ENCODE results near the gene PLXDC1. TPM values are rescaled to one million over a fixed set of nuclear protein-coding genes. Genes with fewer than 3 reads are reported as not detected.

PLXDC1 gene
- total RNA-seq = 11.1 to 40.5 TPM (median 37.4 TPM) in 3 replicates
- long read RNA-seq, full-length matches to known transcripts = 43 of 68 reads
- long read RNA-seq, partial matches to known transcripts = 3 of 68 reads
- long read RNA-seq, other reads (novel, unspliced or antisense) = 22 of 68 reads

DNA sequence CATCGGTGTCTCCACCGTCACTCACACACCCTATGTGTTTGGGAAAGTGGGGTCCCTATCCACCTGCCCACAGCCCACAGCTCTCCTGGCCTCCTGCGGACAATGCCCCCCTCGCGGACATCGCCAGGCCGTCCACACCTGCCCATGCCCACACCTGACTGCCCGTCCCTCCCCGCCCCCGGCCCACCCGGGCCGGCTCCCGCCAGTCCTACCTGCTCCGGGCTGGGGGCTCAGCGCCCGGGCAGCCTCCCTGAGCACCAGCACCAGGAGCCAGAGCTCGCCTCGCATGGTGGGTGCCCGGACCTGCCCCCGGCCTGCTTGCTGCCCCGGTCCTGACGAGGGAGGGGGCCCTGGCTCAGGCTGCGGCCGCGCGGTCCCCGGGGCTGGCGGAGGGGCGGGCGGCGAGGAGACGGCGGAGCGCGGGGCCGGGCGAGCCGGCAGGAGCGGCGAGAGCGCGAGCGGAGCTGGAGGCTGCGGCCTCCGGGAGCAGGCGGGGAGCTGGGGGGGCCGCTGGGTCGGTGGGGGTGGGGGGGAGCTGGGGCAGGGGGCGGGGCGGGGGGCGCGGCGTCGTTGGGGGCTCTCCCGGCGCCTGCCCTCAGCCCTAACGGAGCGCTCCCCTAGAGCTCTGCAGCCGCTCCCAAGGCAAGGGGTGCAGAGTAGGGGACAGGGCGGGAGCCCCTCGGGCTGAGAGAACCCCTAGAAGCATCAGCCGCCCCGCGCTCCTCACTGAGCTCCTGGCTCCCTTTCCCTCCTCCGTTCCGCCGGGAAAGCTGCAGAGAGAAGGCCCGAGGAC, at the start of gene PLXDC1:
TSS of gene PLXDC1 (minus strand) at position 488 of the 793 bp plus-strand sequence. CDS start at position 288, 200 bp downstream.
- peaks cover 38% of the 10 kb centered on the region for H3K4me1 Mint-ChIP-seq (ENCODE audit: low read depth)
- TF ChIP-seq, protein P1, sequence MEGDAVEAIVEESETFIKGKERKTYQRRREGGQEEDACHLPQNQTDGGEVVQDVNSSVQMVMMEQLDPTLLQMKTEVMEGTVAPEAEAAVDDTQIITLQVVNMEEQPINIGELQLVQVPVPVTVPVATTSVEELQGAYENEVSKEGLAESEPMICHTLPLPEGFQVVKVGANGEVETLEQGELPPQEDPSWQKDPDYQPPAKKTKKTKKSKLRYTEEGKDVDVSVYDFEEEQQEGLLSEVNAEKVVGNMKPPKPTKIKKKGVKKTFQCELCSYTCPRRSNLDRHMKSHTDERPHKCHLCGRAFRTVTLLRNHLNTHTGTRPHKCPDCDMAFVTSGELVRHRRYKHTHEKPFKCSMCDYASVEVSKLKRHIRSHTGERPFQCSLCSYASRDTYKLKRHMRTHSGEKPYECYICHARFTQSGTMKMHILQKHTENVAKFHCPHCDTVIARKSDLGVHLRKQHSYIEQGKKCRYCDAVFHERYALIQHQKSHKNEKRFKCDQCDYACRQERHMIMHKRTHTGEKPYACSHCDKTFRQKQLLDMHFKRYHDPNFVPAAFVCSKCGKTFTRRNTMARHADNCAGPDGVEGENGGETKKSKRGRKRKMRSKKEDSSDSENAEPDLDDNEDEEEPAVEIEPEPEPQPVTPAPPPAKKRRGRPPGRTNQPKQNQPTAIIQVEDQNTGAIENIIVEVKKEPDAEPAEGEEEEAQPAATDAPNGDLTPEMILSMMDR (IDR thresholded peaks at IDR 0.05) = no peak
- peak within 1 kb of the TSS; percentile 96 for H3K4me3 Mint-ChIP-seq (ENCODE audit: unreplicated experiment)
- H3K27ac Mint-ChIP-seq (ENCODE audit: unreplicated experiment) = peak within 1 kb of the TSS; percentile 93
- no peaks in the 10 kb centered on the region for H3K9me3 Mint-ChIP-seq (ENCODE audit: low read depth)
- H3K36me3 Mint-ChIP-seq (ENCODE audit: low read depth) = no peaks in the 10 kb centered on the region
- H3K27me3 Mint-ChIP-seq (ENCODE audit: low read depth) = no peaks in the 10 kb centered on the region
- no peak for DNase-seq (ENCODE audit: low spot score)

DNA sequence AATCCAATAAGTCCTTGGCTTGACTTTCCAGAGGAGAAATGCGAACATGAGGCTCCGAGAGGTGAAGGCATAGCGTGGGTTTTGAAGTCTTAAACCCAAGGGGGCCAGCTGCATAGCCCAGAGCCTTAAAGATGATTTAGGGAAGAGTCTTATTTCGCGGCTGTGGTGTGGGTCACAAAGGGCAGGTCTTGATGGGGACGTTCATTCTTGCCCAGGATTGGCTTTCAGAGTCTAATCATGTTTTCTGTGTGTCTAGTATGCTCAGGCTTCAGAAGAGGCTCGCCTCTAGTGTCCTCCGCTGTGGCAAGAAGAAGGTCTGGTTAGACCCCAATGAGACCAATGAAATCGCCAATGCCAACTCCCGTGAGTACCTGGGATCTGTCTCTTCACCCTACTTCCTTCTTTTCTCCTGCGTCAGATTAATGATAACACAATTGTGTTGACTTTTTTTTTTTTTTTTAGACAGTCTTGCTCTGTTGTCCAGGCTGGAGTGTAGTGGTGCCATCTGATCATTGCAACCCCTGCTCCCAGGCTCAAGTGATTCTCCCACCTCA, 49.6 kb upstream of the PLXDC1 start:
- H3K27ac Mint-ChIP-seq (ENCODE audit: unreplicated experiment) = peak overlapping the region; percentile 99
- H3K4me1 Mint-ChIP-seq (ENCODE audit: low read depth) = peaks cover 52% of the 10 kb centered on the region
- H3K4me3 Mint-ChIP-seq (ENCODE audit: unreplicated experiment) = peak overlapping the region; percentile 98
- DNase-seq (ENCODE audit: low spot score) = no peak
- H3K27me3 Mint-ChIP-seq (ENCODE audit: low read depth) = no peaks in the 10 kb centered on the region
- H3K36me3 Mint-ChIP-seq (ENCODE audit: low read depth) = peaks cover 36% of the 10 kb centered on the region
- no peaks in the 10 kb centered on the region for H3K9me3 Mint-ChIP-seq (ENCODE audit: low read depth)
- TF ChIP-seq, protein P1 (IDR thresholded peaks at IDR 0.05) = no peak

DNA sequence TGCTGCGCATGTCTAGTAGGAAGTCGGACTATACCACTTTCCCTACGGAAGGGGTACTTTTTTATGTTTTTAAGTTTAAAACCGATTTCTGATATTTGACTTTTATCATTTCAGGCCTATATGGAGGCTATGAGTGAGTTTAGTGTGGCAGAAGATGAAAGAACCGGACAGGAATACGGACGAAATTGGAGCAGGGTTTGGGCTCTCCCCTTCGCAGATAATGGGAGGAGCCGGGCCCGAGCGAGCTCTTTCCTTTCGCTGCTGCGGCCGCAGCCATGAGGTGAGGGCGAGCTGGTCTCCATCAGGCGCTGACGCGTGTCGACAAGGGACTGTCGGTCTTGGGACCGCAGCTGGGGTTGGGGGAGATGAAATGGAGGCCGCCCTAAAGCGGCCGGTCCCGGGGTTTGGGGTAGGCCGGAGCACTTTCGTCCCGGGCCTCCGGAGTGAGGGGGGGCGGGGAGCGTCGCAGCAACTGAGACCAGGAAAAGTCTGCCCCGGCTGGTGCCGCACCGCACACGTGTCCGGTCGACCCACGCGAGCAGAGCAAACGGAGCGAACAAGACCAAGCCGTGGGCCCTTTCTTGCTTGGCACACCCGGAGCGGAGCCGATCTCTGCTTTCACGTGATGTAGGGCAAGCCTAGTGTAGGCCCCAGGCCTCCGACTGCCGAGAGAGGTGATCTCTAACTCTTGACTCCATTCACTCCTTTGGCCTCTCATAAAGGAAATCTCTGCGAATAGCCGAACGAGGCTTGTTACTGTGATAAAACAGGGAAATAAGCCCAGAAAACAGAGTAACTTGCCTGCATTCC, 48.8 kb upstream of the PLXDC1 start, which contains the start of gene RPL19:
TSS of gene RPL19 (plus strand) at position 214 of the 810 bp plus-strand sequence. CDS start at position 276, 62 bp downstream.
- no peaks in the 10 kb centered on the region for H3K9me3 Mint-ChIP-seq (ENCODE audit: low read depth)
- H3K36me3 Mint-ChIP-seq (ENCODE audit: low read depth) = peaks cover 36% of the 10 kb centered on the region
- H3K27ac Mint-ChIP-seq (ENCODE audit: unreplicated experiment) = peak within 1 kb of the TSS; percentile 99
- peak within 1 kb of the TSS; percentile 98 for H3K4me3 Mint-ChIP-seq (ENCODE audit: unreplicated experiment)
- H3K27me3 Mint-ChIP-seq (ENCODE audit: low read depth) = no peaks in the 10 kb centered on the region
- H3K4me1 Mint-ChIP-seq (ENCODE audit: low read depth) = peaks cover 58% of the 10 kb centered on the region
- DNase-seq (ENCODE audit: low spot score) = no peak
- TF ChIP-seq, protein P1 (IDR thresholded peaks at IDR 0.05) = no peak

DNA sequence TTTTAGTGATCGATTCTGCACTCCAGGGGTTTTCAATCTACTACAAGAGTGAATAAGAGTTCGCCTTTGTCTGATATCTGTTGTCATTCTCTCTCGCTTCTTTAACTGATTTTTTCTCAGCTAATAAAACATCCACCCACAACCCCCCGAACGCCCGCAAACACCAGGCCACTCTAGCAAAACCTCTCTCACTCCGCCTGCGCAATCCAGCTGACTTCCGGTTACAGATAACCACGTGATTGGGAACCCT, 48.3 kb upstream of the PLXDC1 start:
- H3K27ac Mint-ChIP-seq (ENCODE audit: unreplicated experiment) = peak overlapping the region; percentile 99
- no peaks in the 10 kb centered on the region for H3K27me3 Mint-ChIP-seq (ENCODE audit: low read depth)
- peaks cover 64% of the 10 kb centered on the region for H3K4me1 Mint-ChIP-seq (ENCODE audit: low read depth)
- TF ChIP-seq, protein P1 (IDR thresholded peaks at IDR 0.05) = no peak
- H3K36me3 Mint-ChIP-seq (ENCODE audit: low read depth) = peaks cover 33% of the 10 kb centered on the region
- peak overlapping the region; percentile 98 for H3K4me3 Mint-ChIP-seq (ENCODE audit: unreplicated experiment)
- no peaks in the 10 kb centered on the region for H3K9me3 Mint-ChIP-seq (ENCODE audit: low read depth)
- DNase-seq (ENCODE audit: low spot score) = no peak

DNA sequence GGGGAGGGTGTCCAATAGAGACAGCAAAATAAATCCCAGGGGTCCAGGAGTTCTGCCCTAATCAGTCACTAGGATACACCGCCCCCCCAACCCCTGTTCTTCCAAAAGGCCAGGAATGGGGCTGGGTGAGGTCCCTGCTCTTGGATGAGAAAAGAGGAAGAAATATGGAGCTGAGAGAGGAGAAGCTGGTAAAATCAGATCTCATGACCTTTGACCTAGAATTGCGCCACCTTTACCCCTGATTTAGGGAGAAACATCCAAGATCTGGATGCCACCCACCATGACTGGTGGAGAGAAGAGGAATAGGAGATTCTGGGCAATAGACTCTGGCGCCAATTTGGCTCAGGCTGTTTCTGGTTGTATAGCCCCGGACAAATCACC, 46.7 kb upstream of the PLXDC1 start:
- peaks cover 22% of the 10 kb centered on the region for H3K36me3 Mint-ChIP-seq (ENCODE audit: low read depth)
- peak overlapping the region; percentile 80 for H3K4me3 Mint-ChIP-seq (ENCODE audit: unreplicated experiment)
- peaks cover 69% of the 10 kb centered on the region for H3K4me1 Mint-ChIP-seq (ENCODE audit: low read depth)
- no peaks in the 10 kb centered on the region for H3K27me3 Mint-ChIP-seq (ENCODE audit: low read depth)
- no peak for DNase-seq (ENCODE audit: low spot score)
- TF ChIP-seq, protein P1 (IDR thresholded peaks at IDR 0.05) = no peak
- H3K27ac Mint-ChIP-seq (ENCODE audit: unreplicated experiment) = peak overlapping the region; percentile 5
- H3K9me3 Mint-ChIP-seq (ENCODE audit: low read depth) = no peaks in the 10 kb centered on the region

All from chondrocyte (in vitro differentiated cells).